ENCODE results near the gene BOD1L1.

DNA sequence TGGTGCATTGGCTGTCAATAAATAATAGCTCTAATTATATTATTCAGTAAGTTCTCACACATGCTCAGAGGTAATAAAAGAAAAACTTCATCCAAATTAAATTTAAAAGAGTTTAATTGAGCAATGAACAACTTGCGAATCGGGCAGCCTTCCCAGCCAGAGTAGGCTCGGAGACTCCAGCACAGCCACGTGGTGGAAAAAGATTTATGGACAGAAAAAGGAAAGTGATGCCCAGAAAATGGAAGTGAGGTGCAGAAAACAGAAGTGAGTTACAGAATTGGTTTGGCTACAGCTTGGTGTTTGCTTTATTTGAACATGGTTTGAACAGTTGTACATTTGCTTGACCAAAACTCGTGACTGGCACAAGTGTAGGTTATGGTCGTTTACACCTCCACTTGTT is 13.6 kb upstream of the BOD1L1 start:
- no peak for TF ChIP-seq CTCF (conservative IDR thresholded peaks at IDR 0.05)
- TF ChIP-seq EZH2 (IDR thresholded peaks at IDR 0.05; ENCODE audit: low read depth): no peak

Data from PC-9 (cell line).